GM12874 (cell line): ENCODE results near the gene ARID3A.

Experiments used
- CTCF ChIP-seq: IDR thresholded peaks from 2 replicates; pipeline ENCODE4 v1.5.1; 2011; ENCODE audit warnings: low read depth, mild to moderate bottlenecking, control low read depth, low read length, moderate library complexity; ENCODE audit not compliant: insufficient read depth

The ARID3A gene

DNA sequence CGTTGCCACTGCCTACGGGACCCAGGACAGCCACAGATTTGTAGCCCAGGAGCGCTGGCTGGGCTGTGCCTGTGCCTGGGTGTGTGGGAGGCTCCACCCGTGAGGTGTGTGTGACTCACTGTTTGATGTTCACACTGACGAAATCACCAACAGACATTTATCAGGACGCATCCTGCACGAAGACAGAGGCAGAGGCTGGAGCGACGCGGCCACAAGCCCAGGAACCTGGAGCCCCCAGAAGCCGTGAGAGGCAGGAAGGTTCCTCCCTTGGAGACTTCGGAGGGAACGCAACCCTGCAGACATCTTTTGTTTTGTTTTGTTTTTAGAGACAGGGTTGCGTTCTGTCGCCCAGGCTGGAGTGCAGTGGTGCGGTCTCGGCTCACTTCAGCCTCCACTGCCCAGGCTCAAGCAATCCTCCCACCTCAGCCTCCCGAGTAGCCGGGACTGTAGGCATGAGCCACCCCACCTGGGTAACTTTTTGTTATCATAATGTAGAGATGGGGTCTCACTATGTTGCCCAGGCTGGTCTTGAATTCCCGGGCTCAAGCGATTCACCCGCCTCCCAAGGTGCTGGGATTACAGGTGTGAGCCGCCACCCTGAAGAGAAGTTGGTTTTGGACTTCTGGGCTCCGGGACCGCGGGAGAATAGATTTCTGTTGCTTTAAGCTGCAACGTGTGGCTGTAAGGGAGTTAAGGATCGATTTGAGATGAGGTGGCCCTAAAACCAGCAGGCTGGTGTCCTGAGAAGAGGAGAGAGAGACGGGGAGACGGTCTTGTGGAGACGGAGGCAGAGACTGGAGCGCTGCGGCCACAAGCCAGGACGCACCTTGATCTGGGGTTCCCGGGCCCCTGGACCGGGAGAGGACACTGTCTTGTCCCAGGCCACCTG is 33.4 kb downstream of the ARID3A start:
- no peak for TF ChIP-seq CTCF

- TF ChIP-seq CTCF = no peak
These were observed 34.2 kb downstream of the ARID3A start for GRCh38 chr19:960020-960419.

GRCh38 chr19:960601-960938 is 34.7 kb downstream of the ARID3A start:
- TF ChIP-seq CTCF = no peak

DNA sequence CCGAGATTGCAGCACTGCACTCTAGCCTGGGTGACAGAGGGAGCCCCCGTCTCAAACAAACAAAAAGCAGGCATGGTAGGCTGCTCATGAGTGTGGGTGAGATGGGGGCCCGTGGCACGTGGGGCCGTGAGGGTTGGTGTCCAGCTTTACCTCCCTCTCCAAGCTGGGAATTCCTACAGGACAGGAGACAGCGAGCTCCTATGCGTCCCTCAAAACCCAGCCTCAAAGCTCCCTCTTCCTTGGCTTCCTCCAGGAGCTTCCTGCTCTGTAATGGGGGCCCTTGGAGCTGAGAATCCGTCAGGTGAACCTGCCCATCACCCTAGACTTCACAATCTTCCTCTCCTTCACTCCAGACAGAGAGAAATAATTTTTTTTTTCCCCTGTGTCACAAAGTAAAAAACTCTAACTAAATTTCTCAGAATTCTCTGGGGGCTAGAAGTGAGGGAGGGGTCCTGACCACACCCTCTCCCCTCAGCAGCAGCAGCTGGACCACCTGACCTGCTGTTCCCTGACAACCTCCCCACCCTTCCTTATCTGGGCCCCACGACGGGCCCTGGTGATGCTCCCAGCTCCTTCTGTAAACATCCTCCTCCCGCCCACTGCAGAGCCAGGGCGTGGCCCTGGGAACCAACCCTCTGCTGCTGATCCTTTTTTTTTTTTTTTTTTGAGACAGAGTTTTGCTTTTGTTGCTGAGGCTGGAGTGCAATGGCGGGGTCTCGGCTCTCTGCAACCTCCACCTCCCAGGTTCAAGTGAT is 36.2 kb downstream of the ARID3A start:
- TF ChIP-seq CTCF = no peak

DNA sequence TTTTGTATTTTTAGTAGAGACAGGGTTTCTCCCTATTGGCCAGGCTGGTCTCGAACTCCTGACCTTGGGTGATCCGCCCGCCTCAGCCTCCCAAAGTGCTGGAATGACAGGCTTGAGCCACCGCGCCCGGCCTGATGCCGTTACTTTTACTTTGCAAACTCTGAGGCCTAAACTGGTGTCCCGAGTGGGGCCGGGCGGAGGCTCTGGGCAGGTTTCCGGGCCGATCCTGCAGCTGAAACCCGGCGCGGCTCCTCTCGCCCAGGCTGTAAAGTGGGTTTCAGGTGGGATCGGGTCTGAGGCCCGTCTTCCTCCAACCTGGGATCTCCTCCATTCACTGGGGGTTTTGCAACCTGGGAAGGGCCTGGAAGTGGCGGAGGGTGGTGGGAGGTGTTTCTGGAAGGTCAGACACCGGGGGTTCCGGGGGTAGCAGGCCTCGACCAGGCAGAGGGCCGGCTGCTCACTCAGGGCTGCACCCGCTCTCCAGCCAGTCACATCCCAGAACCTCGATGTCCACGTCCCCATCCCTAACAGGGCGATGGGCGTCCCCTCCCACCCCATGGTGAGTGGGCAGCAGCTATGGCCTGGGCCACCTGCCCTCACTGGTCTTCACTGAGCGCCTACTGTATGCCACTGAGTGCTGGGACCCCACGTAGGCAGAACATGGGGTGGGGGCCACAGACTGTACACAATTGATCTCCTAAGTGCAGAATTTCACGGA is 37.0 kb downstream of the ARID3A start:
- no peak for TF ChIP-seq CTCF

DNA sequence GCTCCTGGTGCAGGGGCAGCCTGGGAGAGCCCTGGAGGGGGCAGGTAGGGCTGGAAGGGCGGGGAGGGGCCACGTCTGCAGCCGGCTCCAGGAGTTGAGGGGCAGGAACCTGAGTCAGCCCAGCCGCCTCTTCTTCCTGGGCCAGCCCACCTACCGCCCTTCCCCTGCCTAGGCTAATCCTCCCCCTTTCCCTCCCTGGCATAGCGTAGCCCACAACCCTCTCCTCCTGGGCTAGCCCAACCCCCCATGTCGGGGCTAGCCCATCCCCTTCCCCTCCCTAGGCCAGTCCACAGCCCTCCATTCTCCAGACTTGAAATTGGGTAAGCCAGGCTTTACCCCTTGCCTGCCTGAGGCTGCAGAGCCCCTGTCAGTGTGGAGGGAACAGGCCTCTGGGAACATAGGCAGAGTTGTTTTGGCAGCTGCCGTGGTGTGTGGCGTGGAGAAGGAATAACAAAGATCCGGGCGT is 37.7 kb downstream of the ARID3A start:
- no peak for TF ChIP-seq CTCF

- no peak for TF ChIP-seq CTCF
These were observed 38.3 kb downstream of the ARID3A start for GRCh38 chr19:964116-964520.
